ENCODE data around the gene SAMD4A.
"Not testable (repeated sequence)": the region's sequence is repeated elsewhere in the genome, so short reads cannot be mapped to it uniquely, and the experiment has no call there.

SAMD4A gene

GRCh38 chr14:54787261-54787660 is 220.3 kb downstream of the SAMD4A start:
- Mint-ChIP-seq H3K27ac (no peak overlapping the region), H3K27me3 (peaks cover 9% of the 10 kb centered on the region), H3K4me1 (peaks cover 10% of the 10 kb centered on the region), H3K4me3 (no peak overlapping the region), H3K9me3 (no peaks in the 10 kb centered on the region)
- ATAC-seq: no peak
- DNase-seq: no peak

GRCh38 chr14:54788701-54789100 is 221.8 kb downstream of the SAMD4A start:
- DNase-seq (no peak), ATAC-seq (no peak)
- H3K9me3 Mint-ChIP-seq: no peaks in the 10 kb centered on the region
- no peak overlapping the region for H3K27ac Mint-ChIP-seq
- no peaks in the 10 kb centered on the region for H3K27me3 Mint-ChIP-seq
- H3K4me3 Mint-ChIP-seq: no peak overlapping the region
- no peaks in the 10 kb centered on the region for H3K4me1 Mint-ChIP-seq

- Mint-ChIP-seq H3K4me1 (no peaks in the 10 kb centered on the region), H3K4me3 (no peak overlapping the region), H3K27ac (no peak overlapping the region), H3K9me3 (no peaks in the 10 kb centered on the region), H3K27me3 (no peaks in the 10 kb centered on the region)
- ATAC-seq (no peak), DNase-seq (no peak)
Measured at GRCh38 chr14:54789166-54789565, 222.2 kb downstream of the SAMD4A start.

GRCh38 chr14:54789781-54790480 is 223.0 kb downstream of the SAMD4A start:
- H3K4me3 Mint-ChIP-seq: no peak overlapping the region
- H3K4me1 Mint-ChIP-seq: no peaks in the 10 kb centered on the region
- no peak for ATAC-seq
- H3K27me3 Mint-ChIP-seq: no peaks in the 10 kb centered on the region
- DNase-seq: no peak
- H3K9me3 Mint-ChIP-seq: no peaks in the 10 kb centered on the region
- H3K27ac Mint-ChIP-seq: no peak overlapping the region

- DNase-seq (no peak), ATAC-seq (no peak)
- Mint-ChIP-seq H3K9me3 (peaks cover 8 to 9% of the 10 kb centered on the region in 2 donors), H3K4me3 (no peak overlapping the region), H3K4me1 (no peaks in the 10 kb centered on the region), H3K27ac (no peak overlapping the region), H3K27me3 (peaks cover 9% of the 10 kb centered on the region)
Measured at GRCh38 chr14:54791001-54791400, 224.1 kb downstream of the SAMD4A start.

GRCh38 chr14:54792288-54792687 is 225.4 kb downstream of the SAMD4A start:
- DNase-seq: no peak
- Mint-ChIP-seq H3K4me1 (no peaks in the 10 kb centered on the region), H3K27ac (no peak overlapping the region), H3K27me3 (peaks cover 9% of the 10 kb centered on the region), H3K4me3 (no peak overlapping the region), H3K9me3 (peaks cover 8 to 9% of the 10 kb centered on the region in 2 donors)
- ATAC-seq: no peak

- DNase-seq: no peak
- ATAC-seq: no peak
- Mint-ChIP-seq H3K4me1 (no peaks in the 10 kb centered on the region), H3K9me3 (peaks cover 8 to 9% of the 10 kb centered on the region in 2 donors), H3K27ac (no peak overlapping the region), H3K4me3 (no peak overlapping the region), H3K27me3 (peaks cover 18% of the 10 kb centered on the region)
Measured at GRCh38 chr14:54794159-54794558, 227.2 kb downstream of the SAMD4A start.

- no peak overlapping the region for H3K27ac Mint-ChIP-seq
- no peak for DNase-seq
- H3K4me3 Mint-ChIP-seq: no peak overlapping the region
- H3K9me3 Mint-ChIP-seq: peaks cover 8 to 9% of the 10 kb centered on the region in 2 donors
- no peak for ATAC-seq
- no peaks in the 10 kb centered on the region for H3K4me1 Mint-ChIP-seq
- H3K27me3 Mint-ChIP-seq: peaks cover 18% of the 10 kb centered on the region
Measured at GRCh38 chr14:54794796-54795195, 227.9 kb downstream of the SAMD4A start.

- DNase-seq: no peak
- Mint-ChIP-seq H3K27ac (no peak overlapping the region), H3K27me3 (peaks cover 31% of the 10 kb centered on the region), H3K4me1 (no peaks in the 10 kb centered on the region), H3K4me3 (no peak overlapping the region), H3K9me3 (peaks cover 8 to 9% of the 10 kb centered on the region in 2 donors)
- ATAC-seq: no peak
Measured at GRCh38 chr14:54796961-54797360, 230.0 kb downstream of the SAMD4A start.

- Mint-ChIP-seq H3K27ac (peak overlapping the region in 1 of 2 donors; percentile 11), H3K4me3 (no peak overlapping the region), H3K27me3 (peaks cover 35% of the 10 kb centered on the region), H3K4me1 (no peaks in the 10 kb centered on the region), H3K9me3 (peaks cover 8 to 9% of the 10 kb centered on the region in 2 donors)
- DNase-seq (no peak), ATAC-seq (no peak)
Measured at GRCh38 chr14:54797556-54797955, 230.6 kb downstream of the SAMD4A start.

- Mint-ChIP-seq H3K9me3 (peaks cover 8 to 9% of the 10 kb centered on the region in 2 donors), H3K27me3 (peaks cover 39% of the 10 kb centered on the region), H3K4me1 (no peaks in the 10 kb centered on the region), H3K4me3 (no peak overlapping the region), H3K27ac (peak overlapping the region in 1 of 2 donors; percentile 11)
- ATAC-seq (no peak), DNase-seq (no peak)
Measured at GRCh38 chr14:54797986-54798385, 231.1 kb downstream of the SAMD4A start.

- DNase-seq (no peak), ATAC-seq (no peak)
- H3K27ac Mint-ChIP-seq: no peak overlapping the region
- H3K4me3 Mint-ChIP-seq: no peak overlapping the region
- peaks cover 8 to 9% of the 10 kb centered on the region in 2 donors for H3K9me3 Mint-ChIP-seq
- no peaks in the 10 kb centered on the region for H3K4me1 Mint-ChIP-seq
- H3K27me3 Mint-ChIP-seq: peaks cover 40% of the 10 kb centered on the region
Measured at GRCh38 chr14:54798465-54799124, 231.7 kb downstream of the SAMD4A start.

GRCh38 chr14:54801482-54801881 is 234.6 kb downstream of the SAMD4A start:
- peaks cover 55% of the 10 kb centered on the region for H3K27me3 Mint-ChIP-seq
- ATAC-seq, H3K4me3 Mint-ChIP-seq, H3K4me1 Mint-ChIP-seq, H3K27ac Mint-ChIP-seq, H3K9me3 Mint-ChIP-seq, DNase-seq: not testable (repeated sequence)

GRCh38 chr14:54803396-54803795 is 236.5 kb downstream of the SAMD4A start:
- Mint-ChIP-seq H3K27me3 (peaks cover 47% of the 10 kb centered on the region), H3K9me3 (no peaks in the 10 kb centered on the region), H3K27ac (no peak overlapping the region), H3K4me1 (peaks cover 9% of the 10 kb centered on the region), H3K4me3 (no peak overlapping the region)
- DNase-seq: no peak
- ATAC-seq: no peak

GRCh38 chr14:54803926-54804537 is 237.1 kb downstream of the SAMD4A start:
- Mint-ChIP-seq H3K4me1 (peaks cover 9% of the 10 kb centered on the region), H3K27me3 (peaks cover 47% of the 10 kb centered on the region), H3K4me3 (no peak overlapping the region), H3K27ac (no peak overlapping the region), H3K9me3 (no peaks in the 10 kb centered on the region)
- ATAC-seq: no peak
- DNase-seq: no peak

- ATAC-seq (no peak), DNase-seq (no peak)
- no peaks in the 10 kb centered on the region for H3K9me3 Mint-ChIP-seq
- peaks cover 47% of the 10 kb centered on the region for H3K27me3 Mint-ChIP-seq
- no peak overlapping the region for H3K4me3 Mint-ChIP-seq
- peaks cover 11% of the 10 kb centered on the region for H3K4me1 Mint-ChIP-seq
- H3K27ac Mint-ChIP-seq: no peak overlapping the region
Measured at GRCh38 chr14:54804538-54805041, 237.7 kb downstream of the SAMD4A start.

Data from stimulated activated naive CD8-positive, alpha-beta T cell treated with anti-CD3 and anti-CD28 coated beads, Interleukin-15, amount 100 ng/mL, for 72 hours (primary cell).